Upper lobe of right lung (tissue), 1 donor: ENCODE results near the gene GOLGA2. TPM values are rescaled to one million over a fixed set of nuclear protein-coding genes. Genes with fewer than 3 reads are reported as not detected.

Source experiments
- ATAC-seq: fragments of 200-7000 bp; cut with Tn5 transposase; one replicate; pipeline ENCODE4 v1.9.1; 2020; ENCODE audit warnings: mild to moderate bottlenecking, moderate library complexity
- DNase-seq: peaks from one replicate; pipeline ENCODE4 v3.0.0-alpha.2; 2020
- H3K27ac ChIP-seq: fragments of 200-600 bp; one replicate; pipeline ENCODE4 v1.8.0; 2022
- H3K27me3 ChIP-seq: fragments of 200-600 bp; one replicate; pipeline ENCODE4 v1.8.0; 2022; ENCODE audit warnings: mild to moderate bottlenecking
- H3K36me3 ChIP-seq: fragments of 200-600 bp; one replicate; pipeline ENCODE4 v1.8.0; 2022
- H3K4me1 ChIP-seq: fragments of 200-600 bp; one replicate; pipeline ENCODE4 v1.8.0; 2022
- H3K4me3 ChIP-seq: fragments of 200-600 bp; one replicate; pipeline ENCODE4 v1.8.0; 2022; ENCODE audit warnings: mild to moderate bottlenecking
- H3K9me3 ChIP-seq: fragments of 200-600 bp; one replicate; pipeline ENCODE4 v1.8.0; 2022
- CTCF ChIP-seq: fragments of 200-600 bp; IDR thresholded peaks from one replicate; pipeline ENCODE4 v1.8.0; 2022; ENCODE audit warnings: antibody characterized with exemption
- intact Hi-C: fragments of 100-400 bp; cut with DNase I; formaldehyde crosslinking; loops from one replicate; pipeline ENCODE4 v1.11.0; 2022
- total RNA-seq: library from RNA; stranded (reverse); fragmentation: NEBNext Ultra II Directional; extraction: Animal tissue kit (Norgen Biotek cat#: 25700); gene quantifications from one replicate; pipeline ENCODE4 v1.2.1, GENCODE V29; 2021
- donor health status: DM: no; HTN: yes; CAD: no; lungs with severe emphysema.

Gene GOLGA2
- total RNA-seq, 1 donor from 2014 or later: 88.7 TPM

- no peak overlapping the region for H3K4me3 ChIP-seq
- TF ChIP-seq CTCF: no peak
- DNase-seq (no peak), ATAC-seq (no peak)
- no peaks in the 10 kb centered on the region for H3K9me3 ChIP-seq
- intact Hi-C loops: no loop called here
- peaks cover 17% of the 10 kb centered on the region for H3K36me3 ChIP-seq
- peaks cover 7% of the 10 kb centered on the region for H3K4me1 ChIP-seq
- no peaks in the 10 kb centered on the region for H3K27me3 ChIP-seq
- H3K27ac ChIP-seq: no peak overlapping the region
These were observed 23.3 kb downstream of the GOLGA2 start for GRCh38 chr9:128252317-128253139.

GRCh38 chr9:128251732-128252100 is 24.1 kb downstream of the GOLGA2 start:
- no peak for ATAC-seq
- Histone ChIP-seq H3K9me3 (no peaks in the 10 kb centered on the region), H3K36me3 (peaks cover 9% of the 10 kb centered on the region), H3K27me3 (no peaks in the 10 kb centered on the region), H3K4me1 (peaks cover 7% of the 10 kb centered on the region), H3K4me3 (no peak overlapping the region), H3K27ac (no peak overlapping the region)
- intact Hi-C loops: no loop called here
- no peak for TF ChIP-seq CTCF
- no peak for DNase-seq

GRCh38 chr9:128250839-128251731 is 24.7 kb downstream of the GOLGA2 start:
- no peak for ATAC-seq
- no peaks in the 10 kb centered on the region for H3K27me3 ChIP-seq
- H3K4me3 ChIP-seq: peak overlapping the region; percentile 42
- peaks cover 3% of the 10 kb centered on the region for H3K36me3 ChIP-seq
- no peaks in the 10 kb centered on the region for H3K9me3 ChIP-seq
- peaks cover 9% of the 10 kb centered on the region for H3K4me1 ChIP-seq
- no peak for DNase-seq
- intact Hi-C loops: no loop called here
- H3K27ac ChIP-seq: no peak overlapping the region
- TF ChIP-seq CTCF: no peak

- ATAC-seq (peak; percentile 97), DNase-seq (peak; percentile 96)
- intact Hi-C loops: no loop called here
- Histone ChIP-seq H3K27ac (no peak overlapping the region), H3K27me3 (no peaks in the 10 kb centered on the region), H3K9me3 (no peaks in the 10 kb centered on the region), H3K4me1 (peaks cover 18% of the 10 kb centered on the region), H3K36me3 (no peaks in the 10 kb centered on the region), H3K4me3 (peak overlapping the region; percentile 46)
- no peak for TF ChIP-seq CTCF
These were observed 25.6 kb downstream of the GOLGA2 start for GRCh38 chr9:128249908-128250838.

GRCh38 chr9:128249558-128249907 is 26.3 kb downstream of the GOLGA2 start:
- H3K27ac ChIP-seq: no peak overlapping the region

More at GRCh38 chr9:128249558-128249907, 26.3 kb downstream of the GOLGA2 start:
- DNase-seq (no peak), ATAC-seq (no peak)
- TF ChIP-seq CTCF: no peak
- Histone ChIP-seq H3K36me3 (no peaks in the 10 kb centered on the region), H3K4me1 (peaks cover 20% of the 10 kb centered on the region), H3K4me3 (no peak overlapping the region), H3K9me3 (no peaks in the 10 kb centered on the region), H3K27me3 (no peaks in the 10 kb centered on the region)
- intact Hi-C loops: no loop called here
